ENCODE results near the gene SERP1. TPM values are rescaled to one million over a fixed set of nuclear protein-coding genes. Genes with fewer than 3 reads are reported as not detected.

Gene SERP1
- total RNA-seq, 2 experiments from 2014 or later: 95.9 to 105 TPM

- intact Hi-C loops (cut with micrococcal nuclease): no loop called here
- Mint-ChIP-seq H3K27ac (no peak overlapping the region), H3K9me3 (no peaks in the 10 kb centered on the region), H3K27me3 (ENCODE audit: low read depth) (no peaks in the 10 kb centered on the region), H3K36me3 (ENCODE audit: low read depth) (peaks cover 37% of the 10 kb centered on the region), H3K4me1 (ENCODE audit: low read depth) (peaks cover 37% of the 10 kb centered on the region), H3K4me3 (no peak overlapping the region)
- CTCF ChIA-PET: interaction anchor here (0.6 kb wide), 1 partner anchor 123 kb away, joined by 4 read pairs; no protein-coding TSS in a partner anchor
- DNase-seq: no peak
Observed at GRCh38 chr3:150555859-150556436, 9.7 kb upstream of the SERP1 start.

GRCh38 chr3:150547045-150547741, 897 bp upstream of the SERP1 start:
- CTCF ChIA-PET: no interaction called here
- Mint-ChIP-seq H3K4me3 (peak overlapping the region; percentile 97), H3K27ac (peak overlapping the region; percentile 95), H3K36me3 (ENCODE audit: low read depth) (peaks cover 38% of the 10 kb centered on the region), H3K9me3 (no peaks in the 10 kb centered on the region), H3K4me1 (ENCODE audit: low read depth) (peaks cover 62% of the 10 kb centered on the region), H3K27me3 (ENCODE audit: low read depth) (no peaks in the 10 kb centered on the region)
- intact Hi-C loops (cut with micrococcal nuclease): loop anchor here (2.0 to 10.0 kb wide), 2 partner anchors 734 to 1648 kb away; partner anchors contain the start of gene RNF13
- DNase-seq: no peak

- intact Hi-C loops (cut with micrococcal nuclease): loop anchor here (1.0 to 10.0 kb wide), 13 partner anchors 15 to 1649 kb away; partner anchors contain the start of genes ERICH6, GPR171, RNF13 and SELENOT
Observed at GRCh38 chr3:150545419-150546225, 674 bp downstream of the SERP1 start.

GRCh38 chr3:150544726-150545125, 1.6 kb downstream of the SERP1 start:
- H3K4me1 Mint-ChIP-seq (ENCODE audit: low read depth): peaks cover 63% of the 10 kb centered on the region
- H3K27me3 Mint-ChIP-seq (ENCODE audit: low read depth): no peaks in the 10 kb centered on the region
- no peaks in the 10 kb centered on the region for H3K9me3 Mint-ChIP-seq
- H3K4me3 Mint-ChIP-seq: peak overlapping the region; percentile 65
- CTCF ChIA-PET: interaction anchor here (0.6 to 1.5 kb wide), 4 partner anchors 63 to 243 kb away, joined by 3 to 6 read pairs (median 4); no protein-coding TSS in a partner anchor
- peak overlapping the region; percentile 72 for H3K27ac Mint-ChIP-seq
- intact Hi-C loops (cut with micrococcal nuclease): loop anchor here (2.0 to 10.0 kb wide), 3 partner anchors 14 to 1650 kb away; partner anchors contain the start of gene GPR171
- peaks cover 42% of the 10 kb centered on the region for H3K36me3 Mint-ChIP-seq (ENCODE audit: low read depth)
- no peak for DNase-seq

More at GRCh38 chr3:150545419-150546225, 674 bp downstream of the SERP1 start:
- Mint-ChIP-seq H3K4me3 (peak overlapping the region; percentile 97), H3K27me3 (ENCODE audit: low read depth) (no peaks in the 10 kb centered on the region), H3K27ac (peak overlapping the region; percentile 95), H3K9me3 (no peaks in the 10 kb centered on the region), H3K36me3 (ENCODE audit: low read depth) (peaks cover 45% of the 10 kb centered on the region), H3K4me1 (ENCODE audit: low read depth) (peaks cover 68% of the 10 kb centered on the region)
- DNase-seq: peak; percentile 57
- CTCF ChIA-PET: interaction anchor here (0.6 kb wide), 1 partner anchor 68 kb away, joined by 3 read pairs; no protein-coding TSS in a partner anchor

GRCh38 chr3:150544041-150544440, 2.3 kb downstream of the SERP1 start:
- peak overlapping the region; percentile 72 for H3K27ac Mint-ChIP-seq
- DNase-seq: no peak
- peaks cover 42% of the 10 kb centered on the region for H3K36me3 Mint-ChIP-seq (ENCODE audit: low read depth)
- peak overlapping the region; percentile 65 for H3K4me3 Mint-ChIP-seq
- H3K4me1 Mint-ChIP-seq (ENCODE audit: low read depth): peaks cover 56% of the 10 kb centered on the region
- H3K27me3 Mint-ChIP-seq (ENCODE audit: low read depth): no peaks in the 10 kb centered on the region
- intact Hi-C loops (cut with micrococcal nuclease): loop anchor here (2.0 to 10.0 kb wide), 3 partner anchors 13 to 1651 kb away; partner anchors contain the start of gene GPR171
- no peaks in the 10 kb centered on the region for H3K9me3 Mint-ChIP-seq
- CTCF ChIA-PET: interaction anchor here (0.8 to 1.5 kb wide), 4 partner anchors 16 to 243 kb away, joined by 3 to 5 read pairs (median 4); no protein-coding TSS in a partner anchor

GRCh38 chr3:150543531-150543930, 2.8 kb downstream of the SERP1 start:
- CTCF ChIA-PET: interaction anchor here (0.6 to 1.5 kb wide), 3 partner anchors 16 to 86 kb away, joined by 3 to 5 read pairs (median 4); no protein-coding TSS in a partner anchor
- peaks cover 40% of the 10 kb centered on the region for H3K36me3 Mint-ChIP-seq (ENCODE audit: low read depth)
- peak overlapping the region; percentile 59 for H3K27ac Mint-ChIP-seq
- H3K4me3 Mint-ChIP-seq: no peak overlapping the region
- intact Hi-C loops (cut with micrococcal nuclease): loop anchor here (10.0 kb wide), 1 partner anchor 1651 kb away; no protein-coding TSS in a partner anchor
- no peaks in the 10 kb centered on the region for H3K9me3 Mint-ChIP-seq
- no peaks in the 10 kb centered on the region for H3K27me3 Mint-ChIP-seq (ENCODE audit: low read depth)
- peaks cover 52% of the 10 kb centered on the region for H3K4me1 Mint-ChIP-seq (ENCODE audit: low read depth)
- no peak for DNase-seq

GRCh38 chr3:150543128-150543527, 3.2 kb downstream of the SERP1 start:
- H3K9me3 Mint-ChIP-seq: no peaks in the 10 kb centered on the region
- peak overlapping the region; percentile 59 for H3K27ac Mint-ChIP-seq
- H3K4me3 Mint-ChIP-seq: no peak overlapping the region
- DNase-seq: no peak
- H3K36me3 Mint-ChIP-seq (ENCODE audit: low read depth): peaks cover 37% of the 10 kb centered on the region
- CTCF ChIA-PET: interaction anchor here (0.6 to 1.5 kb wide), 2 partner anchors 16 to 86 kb away, joined by 3 to 4 read pairs; no protein-coding TSS in a partner anchor
- intact Hi-C loops (cut with micrococcal nuclease): loop anchor here (10.0 kb wide), 1 partner anchor 1652 kb away; no protein-coding TSS in a partner anchor
- H3K4me1 Mint-ChIP-seq (ENCODE audit: low read depth): peaks cover 48% of the 10 kb centered on the region
- H3K27me3 Mint-ChIP-seq (ENCODE audit: low read depth): no peaks in the 10 kb centered on the region

GRCh38 chr3:150540991-150541390, 5.3 kb downstream of the SERP1 start:
- peaks cover 37% of the 10 kb centered on the region for H3K4me1 Mint-ChIP-seq (ENCODE audit: low read depth)
- CTCF ChIA-PET: interaction anchor here (0.7 to 0.8 kb wide), 2 partner anchors 12 to 95 kb away, joined by 3 read pairs; no protein-coding TSS in a partner anchor
- H3K27ac Mint-ChIP-seq: peak overlapping the region; percentile 71
- no peak for DNase-seq
- no peaks in the 10 kb centered on the region for H3K27me3 Mint-ChIP-seq (ENCODE audit: low read depth)
- no peaks in the 10 kb centered on the region for H3K9me3 Mint-ChIP-seq
- intact Hi-C loops (cut with micrococcal nuclease): loop anchor here (10.0 kb wide), 1 partner anchor 1654 kb away; no protein-coding TSS in a partner anchor
- H3K36me3 Mint-ChIP-seq (ENCODE audit: low read depth): peaks cover 34% of the 10 kb centered on the region
- no peak overlapping the region for H3K4me3 Mint-ChIP-seq

GRCh38 chr3:150540297-150540696, 6.0 kb downstream of the SERP1 start:
- intact Hi-C loops (cut with micrococcal nuclease): loop anchor here (10.0 kb wide), 1 partner anchor 1655 kb away; no protein-coding TSS in a partner anchor
- Mint-ChIP-seq H3K27ac (no peak overlapping the region), H3K27me3 (ENCODE audit: low read depth) (no peaks in the 10 kb centered on the region), H3K9me3 (no peaks in the 10 kb centered on the region), H3K4me3 (no peak overlapping the region), H3K36me3 (ENCODE audit: low read depth) (peaks cover 29% of the 10 kb centered on the region), H3K4me1 (ENCODE audit: low read depth) (peaks cover 37% of the 10 kb centered on the region)
- CTCF ChIA-PET: no interaction called here
- DNase-seq: no peak

- H3K4me1 Mint-ChIP-seq (ENCODE audit: low read depth): peaks cover 24% of the 10 kb centered on the region
- no peak for DNase-seq
- intact Hi-C loops (cut with micrococcal nuclease): no loop called here
- peaks cover 19% of the 10 kb centered on the region for H3K36me3 Mint-ChIP-seq (ENCODE audit: low read depth)
- CTCF ChIA-PET: interaction anchor here (0.5 kb wide), 1 partner anchor 176 kb away, joined by 3 read pairs; no protein-coding TSS in a partner anchor
- no peaks in the 10 kb centered on the region for H3K9me3 Mint-ChIP-seq
- no peaks in the 10 kb centered on the region for H3K27me3 Mint-ChIP-seq (ENCODE audit: low read depth)
- H3K4me3 Mint-ChIP-seq: no peak overlapping the region
- no peak overlapping the region for H3K27ac Mint-ChIP-seq
Observed at GRCh38 chr3:150538324-150539208, 7.7 kb downstream of the SERP1 start.

- CTCF ChIA-PET: interaction anchor here (0.7 kb wide), 1 partner anchor 212 kb away, joined by 3 read pairs; no protein-coding TSS in a partner anchor
- H3K9me3 Mint-ChIP-seq: no peaks in the 10 kb centered on the region
Observed at GRCh38 chr3:150535204-150535603, 11.1 kb downstream of the SERP1 start.

More at GRCh38 chr3:150535204-150535603, 11.1 kb downstream of the SERP1 start:
- Mint-ChIP-seq H3K27me3 (ENCODE audit: low read depth) (no peaks in the 10 kb centered on the region), H3K27ac (no peak overlapping the region), H3K4me3 (no peak overlapping the region), H3K4me1 (ENCODE audit: low read depth) (peaks cover 8% of the 10 kb centered on the region), H3K36me3 (ENCODE audit: low read depth) (no peaks in the 10 kb centered on the region)
- DNase-seq: no peak
- intact Hi-C loops (cut with micrococcal nuclease): no loop called here

Data from activated naive CD4-positive, alpha-beta T cell treated with anti-CD3 and anti-CD28 coated beads for 36 hours (primary cell).